OCI-LY1 (cell line): ENCODE data around the gene KIF13A.

ENCODE experiments used
- EZH2 ChIP-seq: fragments of 200-600 bp; sonication (generic), shearing (Covaris generic); IDR thresholded peaks from 2 replicates; pipeline ENCODE4 v1.8.0; 2017; ENCODE audit warnings: borderline replicate concordance, mixed run types, mild to moderate bottlenecking, antibody characterized with exemption, low read length, moderate library complexity, mixed read lengths
- TF ChIP-seq, protein P1 (sequence below): fragments of 200-600 bp; sonication (generic), shearing (Covaris generic); IDR thresholded peaks from 2 replicates; pipeline ENCODE4 v1.5.1; 2017; ENCODE audit warnings: mild to moderate bottlenecking, antibody characterized with exemption, low read length, moderate library complexity, mixed read lengths

GRCh38 chr6:17931227-17931626, 56.2 kb downstream of the KIF13A start:
- TF ChIP-seq, protein P1, sequence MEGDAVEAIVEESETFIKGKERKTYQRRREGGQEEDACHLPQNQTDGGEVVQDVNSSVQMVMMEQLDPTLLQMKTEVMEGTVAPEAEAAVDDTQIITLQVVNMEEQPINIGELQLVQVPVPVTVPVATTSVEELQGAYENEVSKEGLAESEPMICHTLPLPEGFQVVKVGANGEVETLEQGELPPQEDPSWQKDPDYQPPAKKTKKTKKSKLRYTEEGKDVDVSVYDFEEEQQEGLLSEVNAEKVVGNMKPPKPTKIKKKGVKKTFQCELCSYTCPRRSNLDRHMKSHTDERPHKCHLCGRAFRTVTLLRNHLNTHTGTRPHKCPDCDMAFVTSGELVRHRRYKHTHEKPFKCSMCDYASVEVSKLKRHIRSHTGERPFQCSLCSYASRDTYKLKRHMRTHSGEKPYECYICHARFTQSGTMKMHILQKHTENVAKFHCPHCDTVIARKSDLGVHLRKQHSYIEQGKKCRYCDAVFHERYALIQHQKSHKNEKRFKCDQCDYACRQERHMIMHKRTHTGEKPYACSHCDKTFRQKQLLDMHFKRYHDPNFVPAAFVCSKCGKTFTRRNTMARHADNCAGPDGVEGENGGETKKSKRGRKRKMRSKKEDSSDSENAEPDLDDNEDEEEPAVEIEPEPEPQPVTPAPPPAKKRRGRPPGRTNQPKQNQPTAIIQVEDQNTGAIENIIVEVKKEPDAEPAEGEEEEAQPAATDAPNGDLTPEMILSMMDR = no peak
- TF ChIP-seq EZH2 = no peak
